Frontal cortex (tissue), 4 donors: ENCODE results near the gene ABCG1. TPM values are rescaled to one million over a fixed set of nuclear protein-coding genes. Genes with fewer than 3 reads are reported as not detected.

Source experiments
- DNase-seq, 2 donors: peaks; one replicate each; pipeline ENCODE4 v3.0.0; 2012; ENCODE audit warnings: low spot score in 2 of 2
- FAIRE-seq: peaks from 2 replicates; lab custom pipeline; 2012; peaks lifted over from hg19 to GRCh38; lab: Jason Lieb, UNC
- total RNA-seq: library from RNA; depleted of rRNA; stranded (reverse); fragments of >200 nt; gene quantifications from one replicate; pipeline ENCODE4 v1.2.3, GENCODE V29; 2014
- donor health status: control.
- donor health status: control.
- donor health status: control.

Gene ABCG1
- total RNA-seq, 1 donor from 2014 or later, result 13.0 TPM

GRCh38 chr21:42300045-42300583, 81.2 kb downstream of the ABCG1 start:
- DNase-seq, result no peak

GRCh38 chr21:42300956-42301355, 82.0 kb downstream of the ABCG1 start:
- FAIRE-seq, result no peak
- DNase-seq, result no peak

More at GRCh38 chr21:42300045-42300583, 81.2 kb downstream of the ABCG1 start:
- FAIRE-seq, result no peak

GRCh38 chr21:42301371-42302075, 82.6 kb downstream of the ABCG1 start:
- FAIRE-seq (no peak), DNase-seq (no peak)

GRCh38 chr21:42302076-42302650, 83.2 kb downstream of the ABCG1 start:
- FAIRE-seq (no peak), DNase-seq (no peak)

- DNase-seq (no peak), FAIRE-seq (no peak)
These were observed 83.9 kb downstream of the ABCG1 start for GRCh38 chr21:42302794-42303193.

GRCh38 chr21:42303443-42303842, 84.5 kb downstream of the ABCG1 start:
- DNase-seq (no peak), FAIRE-seq (no peak)

- no peak for DNase-seq
- FAIRE-seq, result no peak
These were observed 85.9 kb downstream of the ABCG1 start for GRCh38 chr21:42304556-42305454.

- DNase-seq, result no peak
- FAIRE-seq, result no peak
These were observed 86.8 kb downstream of the ABCG1 start for GRCh38 chr21:42305707-42306147.

GRCh38 chr21:42306366-42307035, 87.6 kb downstream of the ABCG1 start:
- DNase-seq, result no peak

GRCh38 chr21:42307106-42307505, 88.2 kb downstream of the ABCG1 start:
- FAIRE-seq, result no peak

More at GRCh38 chr21:42306366-42307035, 87.6 kb downstream of the ABCG1 start:
- no peak for FAIRE-seq

GRCh38 chr21:42308161-42308913, 89.4 kb downstream of the ABCG1 start:
- DNase-seq, result no peak
- no peak for FAIRE-seq

More at GRCh38 chr21:42307106-42307505, 88.2 kb downstream of the ABCG1 start:
- DNase-seq, result no peak

- DNase-seq (no peak), FAIRE-seq (no peak)
These were observed 90.2 kb downstream of the ABCG1 start for GRCh38 chr21:42308914-42309752.

- DNase-seq, result peak; percentile 59 to 80
- FAIRE-seq, result no peak
These were observed 90.8 kb downstream of the ABCG1 start for GRCh38 chr21:42309753-42310213.

- no peak for FAIRE-seq
- DNase-seq, result no peak
These were observed 91.6 kb downstream of the ABCG1 start for GRCh38 chr21:42310411-42311001.

- DNase-seq (no peak), FAIRE-seq (no peak)
These were observed 92.2 kb downstream of the ABCG1 start for GRCh38 chr21:42311160-42311559.

- DNase-seq (no peak), FAIRE-seq (no peak)
These were observed 93.1 kb downstream of the ABCG1 start for GRCh38 chr21:42311816-42312625.

GRCh38 chr21:42312626-42313104, 93.7 kb downstream of the ABCG1 start:
- FAIRE-seq (no peak), DNase-seq (no peak)
